Mucosa of descending colon (tissue), 3 donors: ENCODE data around the gene VWA1. TPM values are rescaled to one million over a fixed set of nuclear protein-coding genes. Genes with fewer than 3 reads are reported as not detected.
"Not testable (repeated sequence)": the region's sequence is repeated elsewhere in the genome, so short reads cannot be mapped to it uniquely, and the experiment has no call there.

Experiments
- ATAC-seq: fragments of 200-7000 bp; cut with Tn5 transposase; one replicate; pipeline ENCODE4 v1.9.1; 2020; ENCODE audit warnings: mild to moderate bottlenecking, moderate library complexity
- DNase-seq, 3 donors: peaks; one replicate each; pipeline ENCODE4 v3.0.0-alpha.2; 2020
- H3K36me3 ChIP-seq: fragments of 200-600 bp; one replicate; pipeline ENCODE4 v1.8.0; 2021; ENCODE audit warnings: low read depth, mild to moderate bottlenecking
- H3K4me1 ChIP-seq: fragments of 200-600 bp; one replicate; pipeline ENCODE4 v1.8.0; 2021; ENCODE audit warnings: low read depth, mild to moderate bottlenecking
- H3K4me3 ChIP-seq: fragments of 200-600 bp; one replicate; pipeline ENCODE4 v1.8.0; 2021; ENCODE audit warnings: mild to moderate bottlenecking
- H3K9me3 ChIP-seq: fragments of 200-600 bp; one replicate; pipeline ENCODE4 v1.8.0; 2021; ENCODE audit warnings: mild to moderate bottlenecking
- CTCF ChIP-seq: fragments of 200-600 bp; IDR thresholded peaks from one replicate; pipeline ENCODE4 v1.8.0; 2022; ENCODE audit warnings: antibody characterized with exemption, mild to moderate bottlenecking
- intact Hi-C, 2 donors: fragments of 100-400 bp; cut with DNase I in 1 of 2; cut with micrococcal nuclease in 1 of 2; formaldehyde crosslinking; loops; one replicate each; pipeline versions ENCODE4 v1.11.0 to v1.11.1; 2022; cut with DNase I, micrococcal nuclease
- total RNA-seq, 3 donors: library from RNA; stranded (reverse); fragmentation: NEBNext Ultra II Directional in 2 of 3; extraction: Animal tissue kit (Norgen Biotek cat#: 25700) in 2 of 3; gene quantifications; one replicate each; pipeline versions ENCODE4 v1.2.1 to v1.2.4, GENCODE V29; 2021 to 2023
- donor health status: DM: no; HTN: no; CAD: no; lungs with moderate emphysema.
- donor health status: DM: no; HTN: no; CAD: no.
- donor health status: DM: no; HTN: yes; CAD: no.

Gene VWA1
- total RNA-seq, 3 donors from 2014 or later, result 38.5 to 89.4 (median 74.3) TPM

DNA sequence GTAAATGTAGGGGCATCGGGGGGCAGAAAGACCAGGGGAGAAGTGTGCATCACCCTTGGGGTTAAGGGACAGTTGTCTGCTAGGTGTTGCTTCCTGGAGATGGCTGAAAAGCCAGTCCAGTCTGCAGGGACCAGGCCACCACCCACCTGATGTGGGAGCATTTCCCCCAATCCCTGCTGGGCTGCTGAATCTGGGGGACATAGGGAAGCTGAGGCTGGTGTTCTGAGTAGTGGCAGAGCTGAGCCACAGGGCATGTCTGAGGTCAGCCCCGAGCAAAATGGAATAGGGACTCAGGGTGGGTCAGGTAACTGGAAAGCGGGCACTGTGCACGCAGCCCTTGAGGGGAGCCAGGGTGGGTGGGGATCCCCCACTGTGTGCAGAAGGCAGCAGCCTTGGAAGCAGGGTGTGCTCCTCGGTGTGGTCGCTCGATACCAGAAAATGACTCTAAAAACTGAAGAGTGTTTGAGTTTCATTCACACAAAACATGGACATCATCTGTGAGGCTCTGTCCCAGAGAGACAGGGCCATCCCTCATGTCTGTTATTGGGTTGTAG, 34.0 kb upstream of the VWA1 start:
- TF ChIP-seq CTCF, result no peak
- H3K4me1 ChIP-seq, result peaks cover 27% of the 10 kb centered on the region
- DNase-seq (no peak), ATAC-seq (no peak)
- no peaks in the 10 kb centered on the region for H3K36me3 ChIP-seq
- no peak overlapping the region for H3K4me3 ChIP-seq
- H3K9me3 ChIP-seq, result no peaks in the 10 kb centered on the region
- intact Hi-C loops, result no loop called here

DNA sequence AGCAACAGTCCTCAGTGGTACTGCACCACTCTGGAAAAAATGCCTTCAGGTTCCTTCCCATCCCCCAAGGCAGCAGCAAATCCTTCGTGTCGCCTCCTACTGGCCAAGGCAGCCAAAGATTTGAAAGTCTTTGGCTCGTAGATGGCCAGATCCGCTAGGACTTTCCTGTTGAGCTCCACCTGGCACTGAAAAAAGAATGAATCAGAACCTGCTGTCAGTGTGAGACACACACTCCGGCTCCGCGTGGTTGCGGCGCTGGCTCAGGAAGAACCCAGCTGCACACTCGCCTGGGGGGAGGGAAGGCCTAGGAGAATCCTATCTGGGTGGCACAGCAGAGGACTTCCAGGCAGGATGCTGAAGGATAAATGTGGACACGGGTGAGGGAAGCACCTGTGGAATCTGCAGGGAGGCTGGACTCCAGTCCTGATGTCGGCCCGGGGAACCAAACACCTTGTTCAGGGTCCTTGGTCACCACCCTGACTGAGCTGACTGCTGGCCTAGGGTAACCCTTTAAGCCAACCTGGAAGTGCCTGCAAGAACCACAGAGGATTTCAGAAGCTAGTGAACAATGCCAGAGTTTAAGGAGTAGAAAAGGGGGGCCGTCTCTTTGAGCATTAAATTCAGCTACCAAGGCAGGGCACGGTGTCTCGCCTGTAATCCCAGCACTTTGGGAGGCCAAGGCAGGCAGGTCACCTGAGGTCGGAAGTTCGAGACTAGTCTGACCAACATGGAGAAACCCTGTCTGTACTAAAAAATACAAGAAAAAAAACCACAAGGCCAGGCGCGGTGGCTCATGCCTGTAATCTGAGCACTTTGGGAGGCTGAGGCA, 33.2 kb upstream of the VWA1 start:
- Histone ChIP-seq H3K4me1 (peaks cover 27% of the 10 kb centered on the region), H3K9me3 (no peaks in the 10 kb centered on the region), H3K4me3 (no peak overlapping the region), H3K36me3 (no peaks in the 10 kb centered on the region)
- ATAC-seq (no peak), DNase-seq (peak in 2 of 3 donors; percentile 50 to 54)
- intact Hi-C loops, result no loop called here
- TF ChIP-seq CTCF, result peak; percentile 13

GRCh38 chr1:1402901-1403392, 32.5 kb upstream of the VWA1 start:
- H3K36me3 ChIP-seq, intact Hi-C loops, H3K4me3 ChIP-seq, DNase-seq, ATAC-seq, H3K9me3 ChIP-seq: not testable (repeated sequence)
- peaks cover 22% of the 10 kb centered on the region for H3K4me1 ChIP-seq

DNA sequence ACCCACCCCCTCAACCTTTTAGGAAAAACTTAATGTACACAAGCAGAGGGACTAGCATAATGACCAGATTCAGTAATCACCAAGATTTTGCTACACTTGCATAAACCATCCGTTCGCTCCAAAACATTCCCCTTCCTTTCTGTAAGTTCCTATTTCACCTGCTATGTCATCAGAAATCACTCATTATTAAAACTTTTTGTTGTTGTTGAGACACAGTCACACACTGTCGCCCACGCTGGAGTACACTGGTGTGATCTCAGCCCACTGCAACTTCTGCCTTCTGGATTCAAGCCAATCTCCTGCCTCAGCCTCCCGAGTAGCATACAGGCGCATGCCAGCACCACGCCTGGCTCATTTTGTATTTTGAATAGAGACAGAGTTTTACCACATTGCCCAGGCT, 31.8 kb upstream of the VWA1 start:
- H3K36me3 ChIP-seq, result no peaks in the 10 kb centered on the region
- peaks cover 22% of the 10 kb centered on the region for H3K4me1 ChIP-seq
- intact Hi-C loops, result no loop called here

DNA sequence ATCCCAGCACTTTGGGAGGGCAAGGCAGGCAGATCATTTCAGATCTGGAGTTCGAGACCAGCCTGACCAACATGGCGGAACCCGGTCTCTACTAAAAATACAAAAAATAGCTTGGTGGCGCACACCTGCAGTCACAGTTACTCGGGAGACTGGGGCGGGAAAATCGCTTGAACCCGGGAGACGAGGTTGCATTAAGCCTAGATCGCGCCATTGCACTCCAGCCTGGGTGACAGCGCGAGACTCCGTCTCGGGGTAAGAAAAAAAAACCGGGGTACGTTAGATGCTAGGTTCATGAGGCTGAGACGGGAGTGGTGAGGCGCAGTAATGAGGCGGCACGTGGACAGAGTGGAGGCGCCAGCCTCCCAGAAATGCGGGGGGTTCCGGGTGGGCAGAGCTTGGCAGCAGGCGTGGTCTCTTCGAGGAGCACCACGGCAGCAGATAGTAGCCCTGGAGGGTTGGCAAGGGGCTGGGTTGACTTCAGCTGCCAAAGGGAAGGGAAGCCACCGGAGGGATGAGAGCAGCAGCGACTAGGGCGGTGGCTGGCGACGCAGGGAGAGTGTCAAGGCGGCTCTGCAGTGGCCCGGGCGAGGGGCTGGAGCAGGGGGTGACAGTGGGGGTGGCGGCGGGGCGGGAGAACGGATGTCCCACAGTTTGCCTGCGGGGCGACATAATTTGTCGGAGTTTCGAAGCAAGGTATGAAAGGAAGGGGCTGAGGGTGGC, 29.2 kb upstream of the VWA1 start:
- Histone ChIP-seq H3K4me1 (peaks cover 14% of the 10 kb centered on the region), H3K4me3 (peak overlapping the region; percentile 91), H3K9me3 (no peaks in the 10 kb centered on the region), H3K36me3 (no peaks in the 10 kb centered on the region)
- no peak for TF ChIP-seq CTCF
- DNase-seq (peak in 1 of 3 donors; percentile 56), ATAC-seq (peak; percentile 3)
- intact Hi-C loops, result no loop called here

More for the DNA sequence above, 31.8 kb upstream of the VWA1 start:
- ATAC-seq (no peak), DNase-seq (no peak)
- no peak overlapping the region for H3K4me3 ChIP-seq
- H3K9me3 ChIP-seq, result no peaks in the 10 kb centered on the region
- TF ChIP-seq CTCF, result no peak
